HG03460 (cell line): ENCODE results near the gene APEH.
"Not testable (repeated sequence)": the region's sequence is repeated elsewhere in the genome, so short reads cannot be mapped to it uniquely, and the experiment has no call there.

ENCODE experiments used
- ATAC-seq: cut with Tn5 transposase; IDR thresholded peaks from one replicate; pipeline ENCODE4 v1.9.1; 2021; ENCODE audit not compliant: unreplicated experiment

Gene APEH

GRCh38 chr3:49689046-49689907 lies 15.1 kb downstream of the APEH start, which contains the start of the genes MST1 and RNF123:
Gene MST1 (minus strand): TSS chr3:49689474. CDS start chr3:49688691, 783 bp downstream.
Gene RNF123 (plus strand): TSS chr3:49689557. CDS start chr3:49691166, 1,609 bp downstream.
- peak; percentile 60 for ATAC-seq

DNA sequence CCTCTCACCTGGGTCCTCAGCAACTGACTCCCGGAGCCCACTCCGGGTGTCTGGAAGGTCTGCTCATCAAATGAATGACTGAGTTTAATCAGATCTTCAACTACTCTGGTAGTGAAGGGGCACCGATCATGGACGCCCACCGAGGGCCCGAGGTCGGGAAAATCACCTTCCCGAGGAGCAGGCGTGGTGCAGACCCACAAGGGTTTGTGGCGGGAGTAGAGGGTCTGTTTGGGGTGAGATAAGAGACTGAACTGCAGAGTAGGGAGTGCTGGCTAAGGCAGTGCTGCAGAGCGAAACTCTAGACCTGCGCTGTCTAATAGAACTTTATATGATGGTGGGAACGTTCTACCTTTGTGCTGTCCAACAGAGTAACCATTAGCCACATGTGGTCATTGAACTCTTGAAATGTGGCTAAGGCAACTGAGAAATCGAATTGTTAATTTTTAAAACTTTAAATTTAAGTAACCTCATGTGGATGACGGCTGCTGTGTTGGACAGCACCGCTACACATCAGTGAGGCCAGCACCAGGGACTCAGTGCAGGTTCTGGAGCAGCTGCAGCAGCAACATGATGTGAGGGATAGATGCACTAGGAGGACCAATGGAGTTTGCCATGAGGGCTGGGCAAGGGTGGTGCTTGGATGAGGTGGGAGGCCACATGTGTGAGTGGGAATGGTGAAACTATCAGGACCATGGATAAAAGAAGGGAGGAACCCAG lies 15.9 kb downstream of the APEH start:
- ATAC-seq: peak; percentile 6

- not testable (repeated sequence) for ATAC-seq
Measured at GRCh38 chr3:49690856-49691255, 16.7 kb downstream of the APEH start.

- not testable (repeated sequence) for ATAC-seq
Measured at GRCh38 chr3:49691481-49691880, 17.3 kb downstream of the APEH start.

DNA sequence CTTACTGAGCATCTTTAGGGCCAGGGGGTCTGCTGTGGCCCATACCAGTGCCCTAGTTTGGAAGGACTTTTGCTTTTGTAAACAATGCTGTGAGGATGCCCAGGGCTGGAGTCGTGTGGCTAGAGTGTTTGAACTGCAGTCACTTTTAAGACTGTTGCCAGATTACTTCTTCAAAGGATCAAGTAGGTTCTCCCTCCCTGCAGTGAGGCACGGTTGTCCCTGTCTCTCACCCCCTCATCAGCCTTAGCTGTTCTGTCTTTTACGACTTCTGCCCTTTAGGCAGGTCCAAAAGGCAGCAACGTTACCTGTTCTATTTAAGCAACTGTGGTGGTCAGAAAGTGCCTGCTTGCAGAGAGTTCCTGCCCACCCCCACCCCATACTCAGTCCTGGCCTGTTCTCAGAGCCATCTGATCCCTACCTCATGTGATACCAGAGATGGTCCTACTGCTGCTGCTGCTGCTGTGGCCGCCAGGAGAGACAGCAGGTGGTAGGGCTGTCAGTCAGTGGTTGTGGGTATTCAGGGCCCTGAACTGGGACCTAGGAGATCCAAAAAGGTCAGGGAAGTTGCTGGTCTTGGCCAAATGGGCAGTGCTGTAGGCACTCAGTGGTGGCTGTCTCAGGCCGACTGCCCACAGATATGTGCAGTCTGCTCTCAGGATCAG lies 20.4 kb downstream of the APEH start:
- not testable (repeated sequence) for ATAC-seq

DNA sequence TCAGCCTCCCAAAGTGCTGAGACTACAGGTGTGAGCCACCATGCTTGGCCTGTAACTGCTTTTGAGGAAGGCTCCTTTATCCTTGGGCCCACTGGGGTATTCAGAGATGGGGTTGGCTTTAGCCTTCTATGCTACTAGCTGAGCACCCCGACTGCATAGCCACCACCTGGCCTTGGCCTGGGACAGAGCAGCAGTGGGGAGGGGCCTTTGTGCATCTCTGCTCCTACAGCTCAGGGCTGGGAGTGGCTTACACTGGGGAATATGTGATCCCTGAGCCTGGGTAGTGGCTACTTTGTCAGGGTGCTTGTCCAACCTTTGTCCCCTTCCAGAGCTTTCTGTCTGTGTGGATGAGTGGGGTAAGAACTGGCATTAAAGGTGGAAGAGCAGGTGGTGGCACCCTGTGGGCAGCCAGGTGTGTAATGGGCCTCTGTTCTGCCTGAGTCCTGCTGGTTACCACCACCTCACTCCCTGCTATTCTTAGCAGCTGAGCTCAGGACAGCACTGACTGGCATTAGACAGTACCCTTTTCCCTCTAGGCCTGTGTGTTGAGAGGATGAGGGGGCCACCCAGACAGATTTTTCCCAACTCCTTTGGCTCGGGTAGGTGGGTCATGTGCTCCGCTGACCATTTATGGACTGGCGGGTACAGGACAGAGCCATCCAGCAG lies 21.3 kb downstream of the APEH start:
- ATAC-seq: not testable (repeated sequence)

- ATAC-seq: no peak
Measured at GRCh38 chr3:49699281-49699979, 25.3 kb downstream of the APEH start.

DNA sequence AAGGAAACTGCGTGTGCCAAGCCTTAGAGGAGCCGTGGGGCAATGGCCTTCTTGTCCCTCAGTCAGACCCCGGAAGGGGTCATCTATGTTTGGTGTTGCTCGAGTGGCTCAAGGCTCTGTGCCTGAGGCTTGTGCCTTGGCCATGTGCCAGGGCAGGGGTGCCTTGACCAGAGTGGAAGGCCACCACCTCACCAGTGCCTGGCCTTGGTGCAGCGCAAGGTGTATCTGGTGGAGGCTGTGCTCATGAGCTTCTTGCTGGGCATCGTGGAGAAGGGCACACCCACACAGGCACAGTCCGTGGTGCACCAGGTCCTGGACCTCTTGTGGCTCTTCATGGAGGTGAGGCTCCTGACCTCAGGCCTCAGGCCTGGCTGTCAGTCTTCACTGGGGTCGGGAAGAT lies 25.9 kb downstream of the APEH start:
- ATAC-seq: no peak

GRCh38 chr3:49700453-49701128 lies 26.4 kb downstream of the APEH start:
- ATAC-seq: no peak

DNA sequence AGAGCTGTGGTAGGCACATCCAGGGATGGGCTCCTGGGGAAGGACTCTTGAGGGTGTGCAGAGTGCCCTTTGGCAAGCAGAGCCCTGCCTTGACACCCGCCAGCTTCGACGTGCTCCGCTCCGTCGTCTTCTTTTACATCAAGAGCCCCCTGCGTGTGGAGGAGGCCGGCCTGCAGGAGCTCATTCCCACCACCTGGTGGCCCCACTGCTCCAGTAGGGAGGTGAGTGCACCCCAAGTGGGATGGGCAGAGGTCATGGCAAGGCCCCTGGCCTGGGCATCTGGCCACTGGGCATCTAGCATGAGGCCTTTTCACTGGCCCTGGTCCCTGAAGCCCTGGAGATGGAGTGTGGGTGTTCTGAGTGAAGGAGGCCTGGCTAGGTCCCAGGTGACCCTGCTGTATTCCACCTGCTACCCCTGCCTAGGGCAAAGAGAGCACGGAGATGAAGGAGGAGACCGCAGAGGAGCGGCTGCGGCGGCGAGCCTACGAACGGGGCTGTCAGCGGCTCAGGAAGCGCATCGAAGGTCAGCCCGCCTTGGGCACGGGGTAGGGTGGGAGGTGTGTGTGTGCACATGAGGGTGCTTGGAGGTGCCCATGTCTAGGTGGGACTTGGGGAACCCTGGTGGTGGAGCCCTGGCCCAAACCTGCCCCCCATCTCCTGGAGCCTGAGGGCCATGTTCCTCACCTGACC lies 27.4 kb downstream of the APEH start:
- no peak for ATAC-seq

DNA sequence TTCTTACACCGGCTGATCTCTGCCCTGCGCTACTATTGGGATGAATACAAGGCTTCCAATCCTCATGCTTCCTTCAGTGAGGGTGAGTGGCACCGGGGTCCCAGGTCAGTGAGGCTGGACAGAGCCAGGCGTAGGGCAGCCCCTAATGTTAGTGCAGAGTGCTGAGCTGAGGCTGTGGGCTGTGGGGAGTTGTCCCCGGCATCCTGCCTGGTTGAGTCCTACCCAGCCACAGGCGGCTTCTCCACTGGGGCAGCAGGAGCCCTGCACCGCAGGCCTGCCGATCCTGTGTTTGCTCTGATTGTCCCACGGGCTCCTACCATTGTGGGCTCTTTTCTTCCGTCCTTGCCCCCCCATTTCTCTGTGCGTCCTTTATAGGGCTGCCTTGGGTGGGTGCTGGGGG lies 28.5 kb downstream of the APEH start:
- no peak for ATAC-seq

DNA sequence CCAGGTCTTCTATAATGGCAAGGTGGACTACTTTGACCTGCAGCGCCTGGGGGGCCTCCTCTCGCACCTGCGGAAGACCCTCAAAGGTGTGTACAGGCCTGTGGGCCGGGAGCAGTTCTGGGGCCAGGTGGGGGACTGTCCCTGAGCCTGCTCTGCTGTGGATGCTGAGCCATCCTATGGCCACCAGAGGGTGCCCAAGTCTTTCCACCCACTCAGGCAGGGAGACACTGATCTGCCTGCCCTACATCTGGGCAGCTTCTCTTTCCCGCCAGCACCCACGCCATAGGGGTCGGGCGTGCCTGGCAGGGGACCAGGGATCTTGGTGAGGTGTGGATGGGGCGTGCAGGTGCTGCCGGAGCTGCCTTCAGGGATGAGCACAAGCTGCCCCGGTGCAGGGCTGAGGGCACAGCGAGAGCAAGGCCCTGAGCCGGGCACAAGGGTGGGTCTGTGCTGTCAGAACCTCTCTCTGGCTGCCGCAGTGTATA lies 29.3 kb downstream of the APEH start:
- ATAC-seq: no peak

- no peak for ATAC-seq
Measured at GRCh38 chr3:49703956-49704355, 29.8 kb downstream of the APEH start.

- no peak for ATAC-seq
Measured at GRCh38 chr3:49704629-49705028, 30.5 kb downstream of the APEH start.

GRCh38 chr3:49705390-49705960 lies 31.3 kb downstream of the APEH start:
- ATAC-seq: no peak

DNA sequence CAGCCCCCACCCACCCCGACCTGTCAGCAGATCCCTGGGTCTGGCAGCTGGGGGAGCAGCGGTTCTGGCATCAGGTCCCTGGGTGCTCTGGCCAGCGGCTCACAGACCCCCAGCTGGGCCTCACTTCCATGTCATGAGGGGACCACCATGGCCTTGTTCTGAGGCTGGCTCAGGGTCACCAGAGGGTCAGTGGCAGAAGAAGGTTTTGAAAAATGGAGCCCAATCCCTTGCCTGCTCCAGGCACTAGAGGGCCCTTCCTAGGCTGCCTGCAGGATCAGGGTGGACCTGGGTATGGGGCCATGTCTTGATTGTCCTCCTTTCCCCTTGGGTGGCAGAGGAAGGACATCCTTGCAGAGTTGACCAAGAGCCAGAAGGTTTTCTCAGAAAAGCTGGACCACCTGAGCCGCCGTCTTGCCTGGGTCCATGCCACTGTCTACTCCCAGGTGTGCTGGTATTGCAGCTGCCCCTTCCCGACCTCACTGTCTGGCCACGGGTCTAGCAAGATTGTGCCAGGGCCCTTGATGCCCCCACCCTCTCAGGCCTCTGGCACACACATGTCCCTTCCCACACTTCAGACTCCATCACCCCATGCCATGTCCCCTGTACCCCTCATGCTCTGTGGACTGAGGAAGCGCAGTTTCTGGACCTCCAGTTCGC lies 32.4 kb downstream of the APEH start:
- ATAC-seq: no peak

DNA sequence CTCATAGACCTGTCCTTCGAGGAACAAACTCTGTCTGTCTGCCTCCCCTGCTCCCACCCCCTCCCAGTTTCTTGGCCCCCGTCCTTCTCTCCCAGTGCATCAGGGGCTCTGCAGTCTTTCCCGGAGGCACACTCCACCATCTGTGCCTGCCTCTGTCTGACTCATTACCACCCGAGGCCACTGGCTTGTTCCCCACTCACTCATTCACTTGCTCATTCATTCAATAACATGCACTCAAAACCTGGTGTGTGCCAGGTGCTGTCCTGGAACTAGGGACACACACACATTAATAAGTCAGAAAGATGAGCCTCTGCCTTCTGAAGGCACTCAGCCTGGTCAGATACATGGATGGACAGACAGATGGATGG lies 32.9 kb downstream of the APEH start:
- no peak for ATAC-seq

GRCh38 chr3:49709852-49710251 lies 35.7 kb downstream of the APEH start:
- ATAC-seq: no peak
